Jurkat, Clone E6-1 (cell line): Measurements from ENCODE around the gene NKAPD1.

ENCODE experiments used
- DNase-seq: peaks from one replicate; pipeline ENCODE4 v3.0.0-alpha.2; 2011; ENCODE audit warnings: low read depth, low spot score
- H3K4me3 ChIP-seq: 2 replicates; pipeline ENCODE4 v1.5.1; 2011; ENCODE audit warnings: mild to moderate bottlenecking, low read length, control low read depth, moderate library complexity

Gene NKAPD1

GRCh38 chr11:112129656-112130055, 55.6 kb downstream of the NKAPD1 start:
- no peak for DNase-seq
- H3K4me3 ChIP-seq = no peak overlapping the region

GRCh38 chr11:112132737-112133136, 58.6 kb downstream of the NKAPD1 start:
- no peak for DNase-seq
- no peak overlapping the region for H3K4me3 ChIP-seq

DNA sequence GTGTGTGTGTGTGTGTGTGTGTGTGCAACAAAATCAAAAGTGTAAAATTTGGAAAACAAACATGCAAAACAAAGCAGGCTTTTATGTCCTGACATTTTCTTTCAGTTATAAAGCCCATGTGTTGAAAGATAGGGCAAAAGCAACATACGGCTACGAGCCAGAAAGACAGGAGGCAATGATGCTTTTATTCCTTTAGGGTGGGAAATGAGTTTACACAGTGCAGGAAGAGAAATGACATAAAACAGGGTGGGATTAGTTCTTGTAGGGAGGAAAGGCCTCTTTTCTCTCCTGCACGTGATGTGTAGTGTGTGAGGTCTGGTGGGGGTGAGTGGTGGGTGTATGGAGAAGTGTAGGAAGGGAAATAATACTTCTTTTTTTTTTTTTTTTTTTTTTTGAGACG, 60.4 kb downstream of the NKAPD1 start:
- DNase-seq = no peak

More for the DNA sequence above, 60.4 kb downstream of the NKAPD1 start:
- no peak overlapping the region for H3K4me3 ChIP-seq
